ENCODE measurements around the gene ANKRD10. TPM values are rescaled to one million over a fixed set of nuclear protein-coding genes. Genes with fewer than 3 reads are reported as not detected.
A peak's percentile ranks its signal among the peaks of the same experiment; 100 is the strongest.

Gene ANKRD10
- total and polyA plus RNA-seq, 2 of the 8 experiments (the other 6 are each of a cell fraction or from before 2014, with no cell fraction given), result 146 to 218 TPM

DNA sequence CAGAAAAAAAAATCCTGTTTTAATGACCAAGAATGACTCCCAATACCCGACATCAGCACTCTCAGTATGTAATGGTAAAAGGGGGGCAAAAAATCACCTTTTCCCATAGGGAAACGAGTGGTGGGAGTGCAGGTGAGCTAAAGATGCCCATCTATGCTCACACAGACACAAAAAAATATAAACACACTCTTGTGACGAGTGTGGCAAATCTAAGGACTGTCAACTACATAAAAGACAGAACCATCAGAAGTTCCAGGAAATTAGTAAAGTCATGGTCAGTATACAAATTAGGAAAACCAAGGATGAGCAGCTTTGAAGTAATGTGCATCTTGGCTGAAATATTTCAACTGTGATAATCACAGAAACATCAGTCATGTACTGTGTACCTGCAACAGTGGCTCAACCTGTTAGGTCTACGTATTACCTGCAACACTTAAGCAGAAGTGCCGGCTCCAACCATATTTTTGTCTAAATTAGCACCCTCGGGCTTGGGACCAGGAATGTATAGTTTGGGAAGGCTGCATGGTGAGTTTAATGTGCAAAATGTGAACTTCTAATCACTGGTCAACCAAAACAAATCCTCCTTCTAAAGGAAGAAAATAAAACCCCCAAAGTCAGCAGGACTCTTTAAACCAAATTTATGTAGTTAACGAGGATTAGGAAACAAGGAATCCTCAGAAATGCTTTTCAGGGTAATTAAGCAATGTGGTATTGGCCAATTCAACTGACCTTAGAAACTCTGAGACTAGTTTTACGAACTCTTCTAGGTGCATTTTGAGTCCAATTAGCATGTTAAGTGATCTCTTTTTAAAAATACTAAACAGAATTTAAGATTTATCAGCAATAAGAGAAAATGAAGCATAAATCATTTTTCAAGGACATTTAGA lies 24.3 kb downstream of the ANKRD10 start (continued):
- TF ChIP-seq, protein P1, sequence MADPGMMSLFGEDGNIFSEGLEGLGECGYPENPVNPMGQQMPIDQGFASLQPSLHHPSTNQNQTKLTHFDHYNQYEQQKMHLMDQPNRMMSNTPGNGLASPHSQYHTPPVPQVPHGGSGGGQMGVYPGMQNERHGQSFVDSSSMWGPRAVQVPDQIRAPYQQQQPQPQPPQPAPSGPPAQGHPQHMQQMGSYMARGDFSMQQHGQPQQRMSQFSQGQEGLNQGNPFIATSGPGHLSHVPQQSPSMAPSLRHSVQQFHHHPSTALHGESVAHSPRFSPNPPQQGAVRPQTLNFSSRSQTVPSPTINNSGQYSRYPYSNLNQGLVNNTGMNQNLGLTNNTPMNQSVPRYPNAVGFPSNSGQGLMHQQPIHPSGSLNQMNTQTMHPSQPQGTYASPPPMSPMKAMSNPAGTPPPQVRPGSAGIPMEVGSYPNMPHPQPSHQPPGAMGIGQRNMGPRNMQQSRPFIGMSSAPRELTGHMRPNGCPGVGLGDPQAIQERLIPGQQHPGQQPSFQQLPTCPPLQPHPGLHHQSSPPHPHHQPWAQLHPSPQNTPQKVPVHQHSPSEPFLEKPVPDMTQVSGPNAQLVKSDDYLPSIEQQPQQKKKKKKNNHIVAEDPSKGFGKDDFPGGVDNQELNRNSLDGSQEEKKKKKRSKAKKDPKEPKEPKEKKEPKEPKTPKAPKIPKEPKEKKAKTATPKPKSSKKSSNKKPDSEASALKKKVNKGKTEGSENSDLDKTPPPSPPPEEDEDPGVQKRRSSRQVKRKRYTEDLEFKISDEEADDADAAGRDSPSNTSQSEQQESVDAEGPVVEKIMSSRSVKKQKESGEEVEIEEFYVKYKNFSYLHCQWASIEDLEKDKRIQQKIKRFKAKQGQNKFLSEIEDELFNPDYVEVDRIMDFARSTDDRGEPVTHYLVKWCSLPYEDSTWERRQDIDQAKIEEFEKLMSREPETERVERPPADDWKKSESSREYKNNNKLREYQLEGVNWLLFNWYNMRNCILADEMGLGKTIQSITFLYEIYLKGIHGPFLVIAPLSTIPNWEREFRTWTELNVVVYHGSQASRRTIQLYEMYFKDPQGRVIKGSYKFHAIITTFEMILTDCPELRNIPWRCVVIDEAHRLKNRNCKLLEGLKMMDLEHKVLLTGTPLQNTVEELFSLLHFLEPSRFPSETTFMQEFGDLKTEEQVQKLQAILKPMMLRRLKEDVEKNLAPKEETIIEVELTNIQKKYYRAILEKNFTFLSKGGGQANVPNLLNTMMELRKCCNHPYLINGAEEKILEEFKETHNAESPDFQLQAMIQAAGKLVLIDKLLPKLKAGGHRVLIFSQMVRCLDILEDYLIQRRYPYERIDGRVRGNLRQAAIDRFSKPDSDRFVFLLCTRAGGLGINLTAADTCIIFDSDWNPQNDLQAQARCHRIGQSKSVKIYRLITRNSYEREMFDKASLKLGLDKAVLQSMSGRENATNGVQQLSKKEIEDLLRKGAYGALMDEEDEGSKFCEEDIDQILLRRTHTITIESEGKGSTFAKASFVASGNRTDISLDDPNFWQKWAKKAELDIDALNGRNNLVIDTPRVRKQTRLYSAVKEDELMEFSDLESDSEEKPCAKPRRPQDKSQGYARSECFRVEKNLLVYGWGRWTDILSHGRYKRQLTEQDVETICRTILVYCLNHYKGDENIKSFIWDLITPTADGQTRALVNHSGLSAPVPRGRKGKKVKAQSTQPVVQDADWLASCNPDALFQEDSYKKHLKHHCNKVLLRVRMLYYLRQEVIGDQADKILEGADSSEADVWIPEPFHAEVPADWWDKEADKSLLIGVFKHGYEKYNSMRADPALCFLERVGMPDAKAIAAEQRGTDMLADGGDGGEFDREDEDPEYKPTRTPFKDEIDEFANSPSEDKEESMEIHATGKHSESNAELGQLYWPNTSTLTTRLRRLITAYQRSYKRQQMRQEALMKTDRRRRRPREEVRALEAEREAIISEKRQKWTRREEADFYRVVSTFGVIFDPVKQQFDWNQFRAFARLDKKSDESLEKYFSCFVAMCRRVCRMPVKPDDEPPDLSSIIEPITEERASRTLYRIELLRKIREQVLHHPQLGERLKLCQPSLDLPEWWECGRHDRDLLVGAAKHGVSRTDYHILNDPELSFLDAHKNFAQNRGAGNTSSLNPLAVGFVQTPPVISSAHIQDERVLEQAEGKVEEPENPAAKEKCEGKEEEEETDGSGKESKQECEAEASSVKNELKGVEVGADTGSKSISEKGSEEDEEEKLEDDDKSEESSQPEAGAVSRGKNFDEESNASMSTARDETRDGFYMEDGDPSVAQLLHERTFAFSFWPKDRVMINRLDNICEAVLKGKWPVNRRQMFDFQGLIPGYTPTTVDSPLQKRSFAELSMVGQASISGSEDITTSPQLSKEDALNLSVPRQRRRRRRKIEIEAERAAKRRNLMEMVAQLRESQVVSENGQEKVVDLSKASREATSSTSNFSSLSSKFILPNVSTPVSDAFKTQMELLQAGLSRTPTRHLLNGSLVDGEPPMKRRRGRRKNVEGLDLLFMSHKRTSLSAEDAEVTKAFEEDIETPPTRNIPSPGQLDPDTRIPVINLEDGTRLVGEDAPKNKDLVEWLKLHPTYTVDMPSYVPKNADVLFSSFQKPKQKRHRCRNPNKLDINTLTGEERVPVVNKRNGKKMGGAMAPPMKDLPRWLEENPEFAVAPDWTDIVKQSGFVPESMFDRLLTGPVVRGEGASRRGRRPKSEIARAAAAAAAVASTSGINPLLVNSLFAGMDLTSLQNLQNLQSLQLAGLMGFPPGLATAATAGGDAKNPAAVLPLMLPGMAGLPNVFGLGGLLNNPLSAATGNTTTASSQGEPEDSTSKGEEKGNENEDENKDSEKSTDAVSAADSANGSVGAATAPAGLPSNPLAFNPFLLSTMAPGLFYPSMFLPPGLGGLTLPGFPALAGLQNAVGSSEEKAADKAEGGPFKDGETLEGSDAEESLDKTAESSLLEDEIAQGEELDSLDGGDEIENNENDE (IDR thresholded peaks at IDR 0.05; ENCODE audit: insufficient replicate concordance, low read length), result no peak
- TF ChIP-seq FOSL1 (IDR thresholded peaks at IDR 0.05; ENCODE audit: insufficient read depth, low read depth, low read length) (no peak), POLR2A (IDR thresholded peaks at IDR 0.05; ENCODE audit: control extremely low read depth in 1 of 2, low read depth in 2 of 2, low read length in 2 of 2) (peak; percentile 48 to 64), SAP30 (IDR thresholded peaks at IDR 0.05; ENCODE audit: insufficient read depth, insufficient replicate concordance, low read length) (no peak)

Measured in H1 (cell line).